PFSK-1 (cell line): ENCODE results near the gene PUDP.

Experiments used
- FOXP2 ChIP-seq: optimal IDR thresholded peaks from 2 replicates; pipeline ENCODE3; 2011; ENCODE audit warnings: borderline replicate concordance, control low read depth, inconsistent platforms; ENCODE audit not compliant: insufficient read depth; ENCODE audit errors: extremely low read length, extremely low read depth
- POLR2AphosphoS5 ChIP-seq: IDR thresholded peaks from 2 replicates; pipeline ENCODE4 v1.6.1; 2012; ENCODE audit warnings: low read depth, mild to moderate bottlenecking, control low read depth, low read length, moderate library complexity
- REST ChIP-seq, 2 experiments: IDR thresholded peaks; 2 replicates each; pipeline versions ENCODE4 v1.6.1 to v1.8.0; 2011 to 2012; ENCODE audit warnings: low read depth in 2 of 2, low read length in 2 of 2, control low read depth in 1 of 2, inconsistent platforms in 1 of 2, mild to moderate bottlenecking in 1 of 2, moderate library complexity in 1 of 2; ENCODE audit not compliant: insufficient read depth in 1 of 2
- SIN3A ChIP-seq: IDR thresholded peaks from 2 replicates; pipeline ENCODE4 v1.6.1; 2012; ENCODE audit warnings: mild to moderate bottlenecking, low read length, moderate library complexity, borderline replicate concordance; ENCODE audit not compliant: insufficient read depth
- TAF1 ChIP-seq: IDR thresholded peaks from 2 replicates; pipeline ENCODE4 v1.6.1; 2012; ENCODE audit warnings: low read length, control low read depth, borderline replicate concordance; ENCODE audit not compliant: insufficient read depth

PUDP gene

GRCh38 chrX:7059214-7059838 lies 88.6 kb downstream of the PUDP start:
- no peak for TF ChIP-seq FOXP2
- no peak for TF ChIP-seq TAF1
- TF ChIP-seq REST (IDR thresholded peaks at IDR 0.05; ENCODE audit: insufficient read depth in 1 of 2, low read depth in 2 of 2, low read length in 2 of 2): no peak
- no peak for TF ChIP-seq SIN3A
- no peak for TF ChIP-seq POLR2AphosphoS5

DNA sequence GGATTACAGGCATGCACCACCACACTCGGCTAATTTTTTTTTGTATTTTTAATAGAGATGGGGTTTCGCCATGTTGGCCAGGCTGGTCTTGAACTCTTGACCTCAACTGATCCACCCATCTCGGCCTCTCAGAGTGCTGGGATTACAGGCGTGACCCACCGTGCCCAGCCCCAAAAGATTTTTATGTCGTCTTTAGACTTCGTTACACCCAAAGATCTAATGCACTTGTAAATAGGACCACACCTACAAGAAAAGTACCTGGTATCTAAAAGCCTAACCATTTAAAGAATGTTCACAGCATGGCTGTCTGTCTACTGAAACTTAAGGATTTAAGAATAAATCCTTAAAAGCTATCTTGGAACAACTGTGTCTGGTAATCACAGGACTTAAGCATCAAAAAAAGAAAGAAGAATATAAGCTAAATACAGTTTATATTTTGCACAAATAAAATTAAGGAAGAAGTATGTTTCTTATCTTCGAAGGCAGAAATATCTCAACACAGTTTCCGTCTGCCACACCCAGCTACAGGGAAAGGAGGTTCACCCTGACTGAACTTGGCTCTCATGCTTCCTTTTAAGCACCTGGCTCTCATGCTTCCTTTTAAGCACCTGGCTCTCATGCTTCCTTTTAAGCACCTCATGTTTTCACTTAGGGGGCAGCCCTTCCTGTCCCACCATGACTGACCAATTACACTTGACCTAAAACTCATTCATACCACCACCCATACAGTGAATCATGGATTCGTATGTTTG lies 92.4 kb downstream of the PUDP start:
- TF ChIP-seq POLR2AphosphoS5 (no peak), TAF1 (no peak), REST (IDR thresholded peaks at IDR 0.05; ENCODE audit: insufficient read depth in 1 of 2, low read depth in 2 of 2, low read length in 2 of 2) (no peak), SIN3A (no peak), FOXP2 (no peak)

GRCh38 chrX:7054219-7055216 lies 93.4 kb downstream of the PUDP start:
- TF ChIP-seq SIN3A (no peak), TAF1 (no peak), FOXP2 (no peak), POLR2AphosphoS5 (no peak), REST (IDR thresholded peaks at IDR 0.05; ENCODE audit: insufficient read depth in 1 of 2, low read depth in 2 of 2, low read length in 2 of 2) (no peak)

GRCh38 chrX:7052541-7052940 lies 95.4 kb downstream of the PUDP start:
- TF ChIP-seq SIN3A: no peak
- TF ChIP-seq FOXP2: no peak
- no peak for TF ChIP-seq REST (IDR thresholded peaks at IDR 0.05; ENCODE audit: insufficient read depth in 1 of 2, low read depth in 2 of 2, low read length in 2 of 2)
- no peak for TF ChIP-seq TAF1
- TF ChIP-seq POLR2AphosphoS5: no peak
